SU-DHL-6 (cell line): ENCODE data around the gene ENOX1.

Source experiments
- CTCF ChIP-seq: fragments of 200-600 bp; sonication (generic); IDR thresholded peaks from one replicate; pipeline ENCODE4 v1.5.1; 2017; ENCODE audit warnings: antibody characterized with exemption, mild to moderate bottlenecking, low read length, moderate library complexity; ENCODE audit not compliant: insufficient read depth, poor library complexity, severe bottlenecking
- EZH2phosphoT487 ChIP-seq: fragments of 200-600 bp; sonication (generic), shearing (Covaris generic); conservative IDR thresholded peaks from 2 replicates; pipeline ENCODE4 v1.6.1; 2018; ENCODE audit warnings: mild to moderate bottlenecking, antibody characterized with exemption, low read length, moderate library complexity, mixed read lengths

GRCh38 chr13:43319617-43320444 is 466.9 kb downstream of the ENOX1 start:
- no peak for TF ChIP-seq CTCF
- TF ChIP-seq EZH2phosphoT487, result no peak
